ENCODE data around the gene RSPH10B2.
"Not testable (repeated sequence)": the region's sequence is repeated elsewhere in the genome, so short reads cannot be mapped to it uniquely, and the experiment has no call there.

RSPH10B2 gene

DNA sequence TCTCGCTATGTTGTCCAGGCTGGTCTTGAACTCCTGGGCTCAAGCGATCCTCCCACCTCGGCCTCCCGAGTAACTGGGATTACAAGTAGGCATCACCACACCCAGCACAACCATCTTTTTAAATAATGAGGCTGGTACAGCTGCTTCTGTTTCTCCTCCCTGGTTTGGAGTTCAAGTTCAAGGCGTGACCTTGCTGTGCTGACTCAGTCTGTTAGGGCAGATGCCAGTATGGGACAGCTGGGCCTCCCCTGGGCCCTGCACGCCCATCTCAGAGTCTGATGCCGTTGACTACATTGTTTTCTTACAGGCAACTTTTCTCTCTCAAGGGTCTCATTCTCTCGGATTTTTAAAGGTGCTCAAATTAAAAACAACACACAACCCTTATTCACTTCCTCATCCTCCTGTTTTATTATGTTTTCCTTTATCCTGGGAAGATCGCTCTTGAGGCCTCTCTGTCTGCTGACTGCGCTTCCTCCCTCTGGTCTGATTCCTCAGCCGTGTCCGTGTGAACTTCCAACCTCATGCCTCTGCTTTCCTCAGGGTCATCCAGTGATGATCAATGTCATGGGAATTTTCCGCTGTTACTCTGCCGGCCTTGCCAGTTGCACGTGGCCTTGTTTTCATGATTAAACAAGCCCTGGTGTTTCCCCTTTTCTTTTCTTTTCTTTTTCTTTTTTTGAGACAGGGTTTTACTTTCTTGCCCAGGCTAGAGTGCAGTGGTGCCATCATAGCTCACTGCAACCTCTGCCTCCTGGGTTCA is 38.4 kb downstream of the RSPH10B2 start:
- not testable (repeated sequence) for DNase-seq

DNA sequence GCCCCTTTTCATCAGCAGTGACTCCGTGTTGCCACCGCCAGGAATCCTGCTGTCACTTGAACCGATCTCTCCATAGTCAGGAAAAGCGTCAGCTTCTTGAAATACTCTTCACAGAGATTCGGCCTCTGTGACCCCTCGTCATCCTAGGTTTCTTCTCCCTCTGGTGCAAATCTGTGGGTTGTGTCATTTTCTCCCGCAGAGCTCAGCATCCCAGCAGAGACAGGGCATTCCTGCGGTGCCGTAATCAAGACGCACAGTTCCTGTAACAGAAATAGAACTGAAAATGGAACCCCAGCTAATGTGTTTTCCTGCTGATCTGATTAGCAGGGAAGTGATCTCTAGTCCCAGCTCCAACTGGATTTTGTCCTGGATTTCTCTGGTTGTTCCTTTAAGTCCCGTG is 40.4 kb downstream of the RSPH10B2 start:
- DNase-seq, result not testable (repeated sequence)

DNA sequence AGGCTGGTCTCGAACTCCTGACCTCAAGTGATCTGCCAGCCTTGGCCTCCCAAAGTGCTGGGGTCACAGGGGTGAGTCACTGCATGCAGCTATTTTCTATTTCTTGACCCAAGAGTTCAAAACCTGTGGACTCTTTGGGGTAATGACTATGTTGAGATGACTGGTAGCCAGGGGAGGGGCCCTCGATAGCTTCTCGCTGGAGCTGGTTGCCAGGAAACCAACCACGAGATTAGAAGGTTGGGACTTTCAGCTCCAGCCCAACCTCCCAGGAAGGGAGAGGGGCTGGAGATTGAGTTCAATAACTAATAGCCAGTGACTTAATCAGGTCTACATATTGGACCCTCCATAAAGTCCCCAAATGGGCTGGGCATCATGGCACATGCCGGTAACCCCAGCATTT is 43.3 kb downstream of the RSPH10B2 start:
- not testable (repeated sequence) for DNase-seq

DNA sequence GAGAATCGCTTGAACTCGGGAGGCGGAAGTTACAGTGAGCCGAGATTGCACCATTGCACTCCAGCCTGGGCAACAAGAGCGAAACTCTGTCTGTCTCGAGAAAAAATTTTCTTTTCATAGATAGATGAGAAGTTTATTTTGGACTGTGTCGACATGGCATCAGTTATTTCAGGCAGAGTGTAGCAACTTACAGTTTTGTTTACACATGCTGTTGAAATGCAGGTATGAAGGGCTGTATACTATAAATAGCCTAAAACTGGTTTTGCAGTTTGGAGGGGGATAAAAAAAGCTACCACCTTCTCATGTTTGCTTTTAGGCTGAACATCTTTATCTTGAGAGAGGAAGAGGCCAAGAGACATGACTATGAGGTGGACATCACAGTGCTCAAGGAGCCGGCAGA is 44.1 kb downstream of the RSPH10B2 start:
- not testable (repeated sequence) for DNase-seq

DNA sequence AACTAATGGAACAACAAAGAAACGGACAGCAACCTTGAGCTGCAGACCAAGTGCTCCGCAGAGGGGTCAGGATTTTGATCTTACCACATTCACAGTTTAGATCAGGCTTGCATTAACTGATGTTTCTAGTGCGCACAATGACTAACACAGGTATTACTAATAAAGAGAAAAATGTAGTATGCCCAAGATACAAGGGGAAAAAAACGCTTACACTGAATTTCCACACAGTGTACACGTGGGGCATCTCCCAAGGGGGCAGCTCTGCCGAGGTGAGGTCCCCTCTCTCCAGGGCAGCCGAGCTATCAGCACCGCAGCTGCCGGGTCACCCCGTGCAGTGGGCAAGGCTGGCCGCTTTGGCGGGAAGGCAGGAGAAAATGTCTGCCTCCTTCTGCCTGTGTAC is 46.0 kb downstream of the RSPH10B2 start:
- DNase-seq, result not testable (repeated sequence)

DNA sequence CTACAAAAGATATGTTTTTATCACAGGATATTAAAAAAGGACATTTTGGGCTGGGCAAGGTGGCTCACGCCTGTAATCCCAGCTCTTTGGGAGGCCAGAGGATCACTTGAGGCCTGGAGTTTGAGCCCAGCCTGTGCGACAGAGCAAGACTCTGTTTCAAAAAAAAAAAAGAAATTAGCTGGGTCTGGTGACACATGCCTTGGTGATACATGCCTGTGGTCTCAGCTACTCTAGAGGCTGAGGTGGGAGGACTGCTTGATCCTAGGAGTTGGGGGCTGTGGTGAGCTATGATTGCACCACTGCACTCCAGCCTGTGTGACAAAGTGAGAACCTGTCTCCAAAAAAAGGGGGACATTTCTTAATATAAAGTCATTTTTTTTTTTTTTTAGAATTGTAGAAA is 46.4 kb downstream of the RSPH10B2 start:
- not testable (repeated sequence) for DNase-seq

DNA sequence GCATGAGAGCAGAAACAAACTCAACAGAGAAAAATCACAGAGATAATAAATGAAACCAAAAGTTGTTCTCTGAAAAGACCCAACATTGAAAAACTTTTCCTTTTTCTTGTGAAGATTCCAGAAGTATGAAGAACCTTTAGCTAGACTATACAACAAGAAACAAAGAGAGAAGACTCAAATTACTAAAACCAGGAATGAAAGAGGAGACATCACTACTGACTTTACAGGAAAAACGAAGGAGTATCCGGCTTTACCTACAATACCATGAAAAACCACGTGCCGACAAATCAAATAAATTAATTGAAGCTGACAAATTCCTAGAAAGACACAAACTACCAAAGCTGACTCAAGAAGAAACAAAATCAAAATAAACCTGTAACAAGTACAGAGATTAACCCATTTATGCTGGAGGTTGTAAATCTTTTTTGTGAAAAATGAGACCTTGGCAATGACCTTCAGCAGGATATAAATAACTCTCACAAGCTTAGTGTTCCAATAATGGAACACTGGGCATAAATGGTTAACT is 53.6 kb downstream of the RSPH10B2 start:
- DNase-seq, result not testable (repeated sequence)

DNA sequence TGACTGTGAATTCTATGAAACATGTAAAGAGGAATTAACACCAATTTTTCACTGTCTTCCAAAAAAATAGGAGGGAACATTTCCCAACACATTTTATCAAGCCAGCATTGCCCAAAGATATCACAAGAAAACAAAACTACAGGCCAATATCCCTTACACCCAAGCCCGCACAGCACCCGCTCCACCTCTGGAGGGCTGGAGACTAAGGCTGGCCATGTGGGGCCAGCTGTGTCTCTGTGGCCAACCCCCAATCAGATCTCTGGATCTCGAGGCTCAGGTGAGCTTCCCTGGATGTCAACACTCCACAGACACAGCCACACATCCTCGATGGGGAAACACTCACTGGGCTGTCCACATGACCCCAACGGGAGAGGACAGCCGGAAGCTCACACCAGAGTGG is 54.1 kb downstream of the RSPH10B2 start:
- not testable (repeated sequence) for DNase-seq

DNA sequence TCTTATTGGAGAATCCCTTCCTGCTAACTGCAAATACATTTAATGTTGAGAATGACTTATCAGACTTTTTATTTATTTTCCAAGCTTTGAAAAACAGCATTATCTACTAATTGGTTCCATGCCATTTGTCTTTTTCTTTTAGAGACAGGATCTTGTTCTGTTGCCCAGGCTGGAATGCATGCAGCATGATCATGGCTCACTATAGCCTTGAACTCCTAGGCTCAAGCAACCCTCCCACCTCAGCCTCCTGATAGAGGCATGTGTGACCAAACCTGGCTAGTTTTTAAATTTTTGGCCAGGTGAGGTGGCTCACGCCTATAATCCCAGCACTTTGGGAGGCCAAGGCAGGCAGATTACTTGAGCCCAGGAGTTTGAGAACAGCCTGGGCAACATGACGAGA is 59.1 kb downstream of the RSPH10B2 start:
- DNase-seq, result not testable (repeated sequence)

DNA sequence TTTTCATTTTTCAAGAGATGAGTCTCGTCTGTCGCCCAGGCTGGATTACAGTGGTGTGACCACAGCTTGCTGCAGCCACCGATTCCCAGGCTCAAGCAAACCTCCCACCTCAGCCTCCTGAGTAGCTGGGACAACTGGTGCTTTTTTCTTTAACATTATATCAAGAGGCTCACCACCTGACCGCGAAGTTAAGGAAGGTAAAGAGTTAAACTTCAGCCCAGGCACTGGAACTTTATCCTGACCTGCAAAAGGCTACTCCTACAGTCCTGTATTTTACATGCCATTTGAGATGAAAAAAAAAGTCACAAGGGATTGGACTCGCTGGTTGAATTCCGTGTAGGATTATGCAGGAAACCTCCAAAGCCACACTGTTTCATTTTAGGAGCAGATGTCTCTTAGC is 61.6 kb downstream of the RSPH10B2 start:
- DNase-seq, result not testable (repeated sequence)

DNA sequence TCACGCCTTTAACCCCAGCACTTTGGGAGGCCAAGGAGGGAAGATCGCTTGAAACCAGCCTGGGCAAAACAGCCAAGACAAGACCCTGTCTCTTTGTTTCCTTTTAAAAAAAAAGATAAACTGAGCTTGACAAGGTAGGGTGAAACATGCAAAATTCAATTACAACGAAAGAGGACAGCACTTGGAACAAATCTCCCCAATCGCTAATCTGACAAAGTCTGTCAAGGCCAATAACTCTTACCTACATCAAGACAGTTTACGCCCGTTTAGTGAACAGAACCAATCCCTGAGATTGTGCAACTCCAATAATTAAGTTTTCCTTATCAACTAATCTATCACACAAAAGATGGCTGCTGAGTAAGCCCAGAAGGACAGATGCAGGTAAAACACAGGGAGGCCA is 67.7 kb downstream of the RSPH10B2 start:
- DNase-seq, result not testable (repeated sequence)

DNA sequence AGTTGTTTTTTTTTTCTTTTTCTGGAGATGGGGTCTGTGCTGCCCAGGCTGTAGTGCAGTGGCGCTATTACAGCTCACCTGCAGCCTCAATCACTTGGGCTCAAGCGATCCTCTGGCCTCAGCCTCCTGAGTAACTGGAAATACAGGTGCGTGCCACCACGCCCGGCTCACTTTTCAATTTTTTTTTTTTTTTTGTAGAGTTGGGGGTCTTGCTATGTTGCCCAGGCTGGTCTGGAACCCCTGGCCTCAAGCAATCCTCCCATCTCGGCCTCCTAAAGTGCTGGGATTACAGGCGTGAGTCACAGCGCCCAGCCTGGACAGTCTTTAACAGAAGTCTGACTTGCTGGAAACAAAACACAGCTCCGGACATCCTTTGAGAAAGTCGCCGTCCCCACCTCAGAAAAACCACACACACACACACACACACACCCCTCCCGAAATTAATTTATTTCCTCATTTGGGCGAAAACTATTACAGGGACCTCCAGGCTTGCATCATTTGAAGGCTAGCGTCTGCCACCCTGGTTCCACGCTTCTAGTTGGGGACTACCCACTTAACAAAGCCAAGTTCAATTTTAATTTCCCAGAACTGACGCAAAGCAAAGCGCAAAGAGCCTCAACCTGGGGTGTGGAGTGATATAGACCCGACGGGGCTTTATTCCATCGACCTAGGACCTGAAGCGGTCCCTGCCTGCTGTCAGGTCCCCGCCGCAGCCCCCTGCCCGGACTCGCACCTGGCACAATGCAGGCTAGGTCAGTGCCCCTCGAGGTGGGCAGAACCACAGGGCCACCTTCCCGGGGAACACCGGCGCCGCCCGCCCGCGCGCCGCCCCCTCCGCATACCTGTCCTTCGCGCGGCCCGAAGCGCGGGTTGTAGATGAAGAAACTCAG is 71.6 kb downstream of the RSPH10B2 start:
- DNase-seq, result not testable (repeated sequence)

DNA sequence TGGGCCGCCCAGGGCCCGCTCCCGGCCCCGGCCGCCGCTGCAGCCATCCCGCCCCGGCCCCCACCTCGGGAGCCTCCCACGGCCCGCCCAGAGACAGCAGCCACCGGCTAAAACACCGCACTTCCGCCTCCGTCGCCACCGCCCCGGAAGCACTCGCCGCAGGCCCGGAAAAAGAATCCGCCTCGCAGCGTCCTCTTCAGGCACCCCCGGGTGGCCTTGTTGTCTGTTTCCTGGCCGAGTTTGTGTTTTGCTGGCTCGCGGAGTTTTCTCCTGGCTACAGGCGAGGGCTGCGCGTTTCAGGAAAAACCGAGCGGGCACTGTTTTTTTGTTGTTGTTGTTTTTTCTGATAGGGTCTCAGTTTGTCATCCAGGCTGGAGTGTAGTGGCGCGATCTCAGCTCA is 72.2 kb downstream of the RSPH10B2 start, which contains the start of gene CCZ1B:
Gene CCZ1B, minus strand, starts transcription at position 125 of the 400 bp plus-strand sequence. Its CDS starts 78 bp downstream, at position 47.
- DNase-seq, result peak; percentile 79

DNA sequence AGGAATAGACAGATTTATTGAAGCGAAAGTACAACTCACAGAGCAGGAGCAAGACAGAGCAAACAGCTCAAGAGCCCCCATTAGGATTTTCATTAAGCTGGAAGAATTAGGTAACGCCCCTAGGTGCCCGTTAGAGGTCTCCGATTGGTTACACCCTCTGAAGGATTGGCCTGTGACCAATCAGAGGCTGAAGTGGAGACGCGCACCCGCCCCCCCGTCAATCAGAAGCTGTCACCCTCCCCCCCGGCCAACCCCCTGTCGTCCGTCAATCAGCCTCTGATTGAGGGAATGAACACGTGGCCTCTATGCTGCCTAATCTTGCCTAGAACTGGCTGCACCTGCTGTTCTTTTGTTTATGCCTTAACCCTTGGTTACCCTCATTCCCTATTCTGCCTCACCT is 73.3 kb downstream of the RSPH10B2 start:
- not testable (repeated sequence) for DNase-seq

DNA sequence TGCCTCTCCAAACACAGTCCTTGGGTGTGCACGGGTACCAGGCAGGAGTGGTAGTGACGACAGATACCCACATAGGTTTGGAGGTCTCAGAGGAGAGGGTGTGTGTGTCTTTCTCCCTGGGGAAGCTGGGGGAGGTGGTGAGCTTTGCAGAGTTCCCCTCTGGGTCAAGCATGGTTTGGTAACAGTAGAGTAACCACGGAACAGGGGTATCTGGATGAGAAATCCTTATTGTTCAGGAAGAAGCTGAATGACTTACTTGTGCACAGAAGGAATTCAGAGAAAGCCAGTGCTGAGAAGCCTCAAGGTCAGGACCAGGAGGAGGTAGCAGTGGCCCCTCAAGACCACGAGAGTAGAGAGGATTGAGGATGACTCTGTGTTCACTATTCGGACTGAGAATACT is 75.7 kb downstream of the RSPH10B2 start:
- not testable (repeated sequence) for DNase-seq

DNA sequence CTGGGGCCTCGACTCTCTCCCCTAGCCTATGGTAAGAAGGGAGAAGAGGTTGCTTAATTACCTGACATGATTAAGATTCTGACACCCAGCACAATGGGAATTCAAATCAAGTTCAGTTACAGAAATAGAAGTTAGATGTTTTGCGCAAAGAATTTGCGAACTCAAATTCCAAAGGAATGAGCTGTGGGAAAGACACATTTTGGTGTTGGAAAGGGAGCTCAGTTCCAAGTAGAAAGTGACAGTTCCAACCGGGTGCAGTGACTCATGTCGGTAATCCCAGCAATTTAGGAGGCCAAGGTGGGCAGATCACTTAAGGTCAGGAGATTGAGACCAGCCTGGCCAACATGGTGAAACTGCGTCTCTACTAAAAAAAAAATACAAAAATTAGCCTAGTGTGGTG is 76.1 kb downstream of the RSPH10B2 start:
- not testable (repeated sequence) for DNase-seq

DNA sequence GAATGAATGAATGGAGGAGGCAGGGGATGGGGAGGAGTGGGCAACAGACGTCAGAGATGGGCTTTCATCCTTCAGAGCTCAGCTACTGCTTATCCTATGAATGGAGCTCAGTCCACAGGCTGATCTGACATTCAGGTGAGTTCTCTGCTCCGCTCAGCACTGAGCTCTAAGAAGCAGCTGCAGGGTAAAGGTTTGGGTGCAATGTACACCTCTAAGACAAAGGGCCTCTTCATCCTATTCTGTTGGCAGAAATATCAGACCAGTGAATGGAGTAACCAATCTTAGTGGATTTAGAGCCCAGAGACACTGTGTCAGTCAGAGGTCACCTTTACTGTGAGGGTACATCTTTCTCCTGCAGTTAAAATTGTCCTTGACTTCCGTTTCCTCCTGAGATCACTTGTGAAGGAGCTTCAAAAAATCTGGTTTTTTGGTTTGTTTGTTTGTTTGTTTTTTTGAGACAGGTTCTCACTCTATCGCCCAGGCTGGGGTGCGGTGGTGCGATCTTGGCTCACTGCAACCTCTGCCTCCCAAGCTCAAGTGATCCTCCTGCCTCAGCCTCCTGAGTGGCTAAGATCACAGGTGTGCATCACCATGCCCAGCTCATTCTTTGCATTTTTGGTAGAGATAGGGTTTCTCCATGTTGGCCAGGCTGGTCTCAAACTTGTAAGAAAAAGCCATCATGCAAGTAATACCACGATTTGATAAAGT is 77.3 kb downstream of the RSPH10B2 start:
- DNase-seq, result no peak

DNA sequence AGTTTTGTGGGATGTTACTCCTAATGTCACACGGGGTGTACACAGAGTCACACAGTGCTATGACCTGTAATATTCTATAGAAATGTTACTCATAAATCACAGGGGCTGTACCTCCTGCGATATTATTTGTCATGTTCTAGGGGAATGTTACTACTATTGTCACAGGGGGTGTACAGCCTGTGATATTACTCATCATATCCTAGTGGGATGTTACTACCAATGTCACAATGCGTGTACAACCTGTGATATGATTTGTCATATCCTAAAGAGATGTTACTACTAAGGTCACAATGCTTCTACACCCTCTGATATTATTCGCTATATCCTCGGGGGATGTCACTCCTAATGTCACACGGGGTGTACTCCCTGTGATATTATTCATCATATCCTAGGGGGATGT is 79.7 kb downstream of the RSPH10B2 start:
- no peak for DNase-seq

DNA sequence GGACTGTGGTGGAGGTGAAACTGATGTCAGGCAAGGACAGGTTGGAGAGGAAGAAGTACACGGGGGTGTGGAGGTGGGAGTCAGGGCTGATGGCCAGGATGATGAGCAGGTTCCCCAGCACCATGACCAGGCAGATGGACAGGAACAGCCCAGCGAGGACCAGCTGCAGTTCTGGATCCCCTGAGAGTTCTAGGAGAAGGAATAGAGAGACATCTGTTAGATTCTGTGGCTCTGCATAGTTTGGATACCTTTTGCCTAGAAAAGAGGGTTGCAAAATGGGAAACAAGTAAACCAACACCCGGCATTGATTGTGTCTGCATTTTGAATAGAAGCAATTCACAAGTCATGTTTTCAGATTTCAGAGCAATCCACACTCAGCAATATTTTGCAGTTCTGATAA is 81.6 kb downstream of the RSPH10B2 start:
- not testable (repeated sequence) for DNase-seq

DNA sequence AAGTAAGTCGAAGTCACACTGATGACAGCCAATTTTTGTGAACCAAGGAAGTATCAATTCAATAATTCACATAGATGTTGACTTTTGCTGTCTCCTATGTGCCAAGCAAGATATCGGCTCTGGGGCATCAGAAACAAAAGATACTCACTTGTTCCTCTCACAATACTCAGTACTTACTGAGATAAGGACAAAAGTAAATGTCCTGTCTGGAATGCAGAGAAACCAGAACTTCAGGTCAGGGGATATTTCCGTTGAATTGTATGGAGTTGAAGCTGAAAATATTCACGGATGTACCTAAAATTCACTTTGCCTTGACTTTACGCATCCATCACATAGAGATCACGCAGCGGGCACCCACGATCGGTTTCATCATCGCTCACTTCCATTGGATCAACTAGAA is 83.2 kb downstream of the RSPH10B2 start:
- not testable (repeated sequence) for DNase-seq

DNA sequence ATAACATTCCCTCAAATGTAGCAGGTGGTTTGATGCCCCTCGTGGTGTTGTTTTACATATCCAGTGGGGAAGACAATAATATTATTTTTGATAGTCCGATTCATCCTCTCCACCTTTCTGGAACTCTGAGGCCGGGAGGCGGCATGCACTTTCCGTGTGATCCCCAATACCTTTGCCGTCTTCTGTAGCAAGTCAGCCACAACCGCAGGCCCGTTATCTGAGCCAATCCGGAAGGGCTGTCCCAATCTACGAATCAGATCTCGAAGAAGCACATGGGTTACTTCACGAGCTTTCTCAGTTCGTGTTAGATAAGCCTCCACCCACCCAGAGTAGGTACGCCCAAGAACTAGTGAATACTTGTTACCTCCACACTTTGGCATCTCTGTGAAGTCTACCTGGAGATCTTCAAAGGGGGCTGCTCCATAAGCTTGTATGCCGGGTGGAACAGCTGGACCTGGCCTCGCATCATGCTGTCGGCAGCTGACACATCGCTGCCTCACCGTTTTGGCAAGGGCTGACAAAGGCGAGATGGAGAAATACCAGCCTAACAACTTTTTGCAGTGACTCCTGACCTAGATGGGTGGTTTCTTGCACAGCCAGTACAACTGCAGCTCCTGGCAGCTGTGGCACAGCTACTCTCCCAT is 88.5 kb downstream of the RSPH10B2 start:
- DNase-seq, result not testable (repeated sequence)

DNA sequence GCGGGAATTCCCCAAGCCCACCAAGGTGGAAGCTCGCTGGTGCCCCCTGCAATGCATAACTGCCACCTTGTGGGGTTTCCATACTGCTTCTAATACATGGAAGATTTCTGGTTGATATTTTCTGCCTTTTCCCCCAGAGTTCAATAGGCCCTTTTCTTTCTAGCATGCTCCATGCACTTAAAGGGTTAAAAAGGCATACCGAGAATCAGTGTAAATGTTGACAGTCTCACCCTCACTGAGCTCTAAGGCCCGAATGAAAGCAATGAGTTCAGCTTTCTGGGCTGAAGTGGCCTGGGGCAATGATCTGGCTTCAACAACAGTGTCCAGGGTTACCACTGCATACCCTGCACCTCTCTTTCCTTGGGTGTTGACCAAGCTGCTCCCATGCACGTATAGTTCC is 89.2 kb downstream of the RSPH10B2 start:
- not testable (repeated sequence) for DNase-seq

Data from stimulated activated CD4-positive, alpha-beta T cell treated with anti-CD3 and anti-CD28 coated beads, Interleukin-4, amount 100 ng/mL, for 1 hour (primary cell).